ENCODE data around the gene PTPRH. TPM values are rescaled to one million over a fixed set of nuclear protein-coding genes. Genes with fewer than 3 reads are reported as not detected.

PTPRH gene
- total and polyA plus RNA-seq, 9 of the 15 experiments (the other 6 are each of a cell fraction or from before 2014, with no cell fraction given), result 0.87 to 34.3 (median 22.7) TPM

DNA sequence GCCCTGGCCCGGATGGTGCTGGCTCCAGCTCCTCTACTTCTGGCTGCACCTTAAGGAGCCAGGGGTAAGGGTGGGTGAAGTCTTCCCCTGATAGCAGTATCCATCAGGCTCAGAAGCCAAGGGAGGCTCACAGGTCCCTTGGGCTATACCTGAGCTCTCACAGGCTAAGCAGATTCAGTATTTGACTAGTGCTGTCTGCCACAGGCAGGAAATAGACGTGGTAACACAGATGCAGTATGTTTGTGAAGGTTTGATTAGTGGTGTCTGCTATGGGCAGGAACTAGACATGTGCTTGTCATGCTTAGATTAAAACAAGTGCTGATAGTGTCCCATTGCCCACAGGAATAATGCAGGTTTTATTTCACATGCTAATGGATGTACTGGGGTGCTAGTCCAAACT is 33.2 kb downstream of the PTPRH start:
- intact Hi-C loops (cut with micrococcal nuclease) (no loop called here), in situ Hi-C loops (cut with MboI) (no loop called here)
- peak overlapping the region; percentile 75; the same call in 2 of the 3 replicates for H3K27ac ChIP-seq (ENCODE audit: extremely low read depth, low read depth, low read length)
- no TSS peak for BruUV-seq (replicated peaks)
- H3K9me3 ChIP-seq (replicated peaks; ENCODE audit: control insufficient read depth, insufficient read depth, low read depth, low read length), result no peaks in the 10 kb centered on the region
- no peaks in the 10 kb centered on the region for H3K9me1 ChIP-seq (ENCODE audit: control insufficient read depth, insufficient read depth, low read length)
- peak overlapping the region; percentile 88 for H3K4me2 ChIP-seq (ENCODE audit: insufficient read depth, low read length)
- H3K36me3 ChIP-seq (ENCODE audit: control insufficient read depth, insufficient read depth, low read length), result no peaks in the 10 kb centered on the region
- FAIRE-seq (peak; percentile 82), ATAC-seq (peak; percentile 6; the same call in 1 of the 3 replicates), DNase-seq (ENCODE audit: extremely low read depth in 1 of 4, low spot score in 3 of 4) (peak in 2 of 4 experiments; percentile 44 to 69)
- peaks cover 15% of the 10 kb centered on the region for H4K20me1 ChIP-seq (replicated peaks; ENCODE audit: control insufficient read depth, insufficient read depth, low read length)
- H3K4me3 ChIP-seq, result peak overlapping the region; percentile 60; the same call in 1 of the 2 replicates
- H3K9ac ChIP-seq (ENCODE audit: insufficient read depth in 1 of 2, low read depth in 2 of 2, low read length in 2 of 2), result peak overlapping the region in 1 of 2 experiments; percentile 94; a peak in 2 of 4 replicates
- POLR2A ChIA-PET, result interaction anchor here (1.6 to 2.7 kb wide), 4 partner anchors 18 to 231 kb away, joined by 4 to 19 read pairs (median 7); partner anchors contain the start of genes PPP6R1 and UBE2S
- CTCF ChIA-PET (ENCODE audit: low intra/inter-chr PET ratio), result no interaction called here
- peaks cover 39 to 58% of the 10 kb centered on the region in 2 experiments for H3K4me1 ChIP-seq (replicated peaks in 1 of 2; ENCODE audit: control insufficient read depth in 2 of 2, insufficient read depth in 2 of 2, low read length in 2 of 2)
- H2AFZ ChIP-seq (ENCODE audit: low read depth, low read length), result peak overlapping the region; percentile 62; the same call in 1 of the 2 replicates
- H3K27me3 ChIP-seq (ENCODE audit: control insufficient read depth in 2 of 2, insufficient read depth in 2 of 2, low read length in 2 of 2), result no peaks in the 10 kb centered on the region
- 33% methylated on average over 2 of the region's 2 CpGs for WGBS (ENCODE audit: insufficient coverage, low coverage, missing lambda C conversion rate)
- no peaks in the 10 kb centered on the region; the same call in 2 of the 3 replicates for H3K79me2 ChIP-seq (ENCODE audit: control insufficient read depth, insufficient read depth, low read length)
- TF ChIP-seq, protein P1, sequence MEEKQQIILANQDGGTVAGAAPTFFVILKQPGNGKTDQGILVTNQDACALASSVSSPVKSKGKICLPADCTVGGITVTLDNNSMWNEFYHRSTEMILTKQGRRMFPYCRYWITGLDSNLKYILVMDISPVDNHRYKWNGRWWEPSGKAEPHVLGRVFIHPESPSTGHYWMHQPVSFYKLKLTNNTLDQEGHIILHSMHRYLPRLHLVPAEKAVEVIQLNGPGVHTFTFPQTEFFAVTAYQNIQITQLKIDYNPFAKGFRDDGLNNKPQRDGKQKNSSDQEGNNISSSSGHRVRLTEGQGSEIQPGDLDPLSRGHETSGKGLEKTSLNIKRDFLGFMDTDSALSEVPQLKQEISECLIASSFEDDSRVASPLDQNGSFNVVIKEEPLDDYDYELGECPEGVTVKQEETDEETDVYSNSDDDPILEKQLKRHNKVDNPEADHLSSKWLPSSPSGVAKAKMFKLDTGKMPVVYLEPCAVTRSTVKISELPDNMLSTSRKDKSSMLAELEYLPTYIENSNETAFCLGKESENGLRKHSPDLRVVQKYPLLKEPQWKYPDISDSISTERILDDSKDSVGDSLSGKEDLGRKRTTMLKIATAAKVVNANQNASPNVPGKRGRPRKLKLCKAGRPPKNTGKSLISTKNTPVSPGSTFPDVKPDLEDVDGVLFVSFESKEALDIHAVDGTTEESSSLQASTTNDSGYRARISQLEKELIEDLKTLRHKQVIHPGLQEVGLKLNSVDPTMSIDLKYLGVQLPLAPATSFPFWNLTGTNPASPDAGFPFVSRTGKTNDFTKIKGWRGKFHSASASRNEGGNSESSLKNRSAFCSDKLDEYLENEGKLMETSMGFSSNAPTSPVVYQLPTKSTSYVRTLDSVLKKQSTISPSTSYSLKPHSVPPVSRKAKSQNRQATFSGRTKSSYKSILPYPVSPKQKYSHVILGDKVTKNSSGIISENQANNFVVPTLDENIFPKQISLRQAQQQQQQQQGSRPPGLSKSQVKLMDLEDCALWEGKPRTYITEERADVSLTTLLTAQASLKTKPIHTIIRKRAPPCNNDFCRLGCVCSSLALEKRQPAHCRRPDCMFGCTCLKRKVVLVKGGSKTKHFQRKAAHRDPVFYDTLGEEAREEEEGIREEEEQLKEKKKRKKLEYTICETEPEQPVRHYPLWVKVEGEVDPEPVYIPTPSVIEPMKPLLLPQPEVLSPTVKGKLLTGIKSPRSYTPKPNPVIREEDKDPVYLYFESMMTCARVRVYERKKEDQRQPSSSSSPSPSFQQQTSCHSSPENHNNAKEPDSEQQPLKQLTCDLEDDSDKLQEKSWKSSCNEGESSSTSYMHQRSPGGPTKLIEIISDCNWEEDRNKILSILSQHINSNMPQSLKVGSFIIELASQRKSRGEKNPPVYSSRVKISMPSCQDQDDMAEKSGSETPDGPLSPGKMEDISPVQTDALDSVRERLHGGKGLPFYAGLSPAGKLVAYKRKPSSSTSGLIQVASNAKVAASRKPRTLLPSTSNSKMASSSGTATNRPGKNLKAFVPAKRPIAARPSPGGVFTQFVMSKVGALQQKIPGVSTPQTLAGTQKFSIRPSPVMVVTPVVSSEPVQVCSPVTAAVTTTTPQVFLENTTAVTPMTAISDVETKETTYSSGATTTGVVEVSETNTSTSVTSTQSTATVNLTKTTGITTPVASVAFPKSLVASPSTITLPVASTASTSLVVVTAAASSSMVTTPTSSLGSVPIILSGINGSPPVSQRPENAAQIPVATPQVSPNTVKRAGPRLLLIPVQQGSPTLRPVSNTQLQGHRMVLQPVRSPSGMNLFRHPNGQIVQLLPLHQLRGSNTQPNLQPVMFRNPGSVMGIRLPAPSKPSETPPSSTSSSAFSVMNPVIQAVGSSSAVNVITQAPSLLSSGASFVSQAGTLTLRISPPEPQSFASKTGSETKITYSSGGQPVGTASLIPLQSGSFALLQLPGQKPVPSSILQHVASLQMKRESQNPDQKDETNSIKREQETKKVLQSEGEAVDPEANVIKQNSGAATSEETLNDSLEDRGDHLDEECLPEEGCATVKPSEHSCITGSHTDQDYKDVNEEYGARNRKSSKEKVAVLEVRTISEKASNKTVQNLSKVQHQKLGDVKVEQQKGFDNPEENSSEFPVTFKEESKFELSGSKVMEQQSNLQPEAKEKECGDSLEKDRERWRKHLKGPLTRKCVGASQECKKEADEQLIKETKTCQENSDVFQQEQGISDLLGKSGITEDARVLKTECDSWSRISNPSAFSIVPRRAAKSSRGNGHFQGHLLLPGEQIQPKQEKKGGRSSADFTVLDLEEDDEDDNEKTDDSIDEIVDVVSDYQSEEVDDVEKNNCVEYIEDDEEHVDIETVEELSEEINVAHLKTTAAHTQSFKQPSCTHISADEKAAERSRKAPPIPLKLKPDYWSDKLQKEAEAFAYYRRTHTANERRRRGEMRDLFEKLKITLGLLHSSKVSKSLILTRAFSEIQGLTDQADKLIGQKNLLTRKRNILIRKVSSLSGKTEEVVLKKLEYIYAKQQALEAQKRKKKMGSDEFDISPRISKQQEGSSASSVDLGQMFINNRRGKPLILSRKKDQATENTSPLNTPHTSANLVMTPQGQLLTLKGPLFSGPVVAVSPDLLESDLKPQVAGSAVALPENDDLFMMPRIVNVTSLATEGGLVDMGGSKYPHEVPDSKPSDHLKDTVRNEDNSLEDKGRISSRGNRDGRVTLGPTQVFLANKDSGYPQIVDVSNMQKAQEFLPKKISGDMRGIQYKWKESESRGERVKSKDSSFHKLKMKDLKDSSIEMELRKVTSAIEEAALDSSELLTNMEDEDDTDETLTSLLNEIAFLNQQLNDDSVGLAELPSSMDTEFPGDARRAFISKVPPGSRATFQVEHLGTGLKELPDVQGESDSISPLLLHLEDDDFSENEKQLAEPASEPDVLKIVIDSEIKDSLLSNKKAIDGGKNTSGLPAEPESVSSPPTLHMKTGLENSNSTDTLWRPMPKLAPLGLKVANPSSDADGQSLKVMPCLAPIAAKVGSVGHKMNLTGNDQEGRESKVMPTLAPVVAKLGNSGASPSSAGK (IDR thresholded peaks at IDR 0.05), result peak; percentile 54
- no peak for TF ChIP-seq XRCC5 (IDR thresholded peaks at IDR 0.05; ENCODE audit: low read depth, low read length)
- TF ChIP-seq HNRNPK (IDR thresholded peaks at IDR 0.05; ENCODE audit: low read depth, low read length, poor library complexity, severe bottlenecking), result no peak
- TF ChIP-seq ZNF184 (CRISPR knock-in tag; IDR thresholded peaks at IDR 0.05), result no peak
- TF ChIP-seq, protein P2, sequence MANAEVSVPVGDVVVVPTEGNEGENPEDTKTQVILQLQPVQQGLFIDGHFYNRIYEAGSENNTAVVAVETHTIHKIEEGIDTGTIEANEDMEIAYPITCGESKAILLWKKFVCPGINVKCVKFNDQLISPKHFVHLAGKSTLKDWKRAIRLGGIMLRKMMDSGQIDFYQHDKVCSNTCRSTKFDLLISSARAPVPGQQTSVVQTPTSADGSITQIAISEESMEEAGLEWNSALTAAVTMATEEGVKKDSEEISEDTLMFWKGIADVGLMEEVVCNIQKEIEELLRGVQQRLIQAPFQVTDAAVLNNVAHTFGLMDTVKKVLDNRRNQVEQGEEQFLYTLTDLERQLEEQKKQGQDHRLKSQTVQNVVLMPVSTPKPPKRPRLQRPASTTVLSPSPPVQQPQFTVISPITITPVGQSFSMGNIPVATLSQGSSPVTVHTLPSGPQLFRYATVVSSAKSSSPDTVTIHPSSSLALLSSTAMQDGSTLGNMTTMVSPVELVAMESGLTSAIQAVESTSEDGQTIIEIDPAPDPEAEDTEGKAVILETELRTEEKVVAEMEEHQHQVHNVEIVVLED (CRISPR knock-in tag; IDR thresholded peaks at IDR 0.05), result no peak
- peak; percentile 70 for TF ChIP-seq EP400 (IDR thresholded peaks at IDR 0.05)
- no peak for TF ChIP-seq GABPB2 (CRISPR knock-in tag; conservative IDR thresholded peaks at IDR 0.05)
- no peak for TF ChIP-seq POLR2AphosphoS5 (IDR thresholded peaks at IDR 0.05; ENCODE audit: control insufficient read depth, insufficient read depth, low read depth, low read length)
- TF ChIP-seq TAF1 (IDR thresholded peaks at IDR 0.05; ENCODE audit: control insufficient read depth, extremely low read depth, insufficient read depth, low read length, severe bottlenecking), result no peak

Measured in K562 (cell line).